Fibroblast of the conjunctiva (primary cell): ENCODE results near the gene ZNF335.
A peak's percentile ranks its signal among the peaks of the same experiment; 100 is the strongest.
"Not testable (repeated sequence)": the region's sequence is repeated elsewhere in the genome, so short reads cannot be mapped to it uniquely, and the experiment has no call there.

Experiments
- DNase-seq: peaks from one replicate; pipeline ENCODE4 v3.0.0-alpha.2; 2010; ENCODE audit warnings: low read depth

Gene ZNF335

GRCh38 chr20:45910670-45911485 is 61.1 kb downstream of the ZNF335 start:
- DNase-seq = peak; percentile 100

- DNase-seq = no peak
Measured at GRCh38 chr20:45909817-45910669, 62.0 kb downstream of the ZNF335 start.

GRCh38 chr20:45909336-45909808 is 62.6 kb downstream of the ZNF335 start:
- DNase-seq = no peak

- DNase-seq = no peak
Measured at GRCh38 chr20:45908084-45908483, 63.9 kb downstream of the ZNF335 start.

- DNase-seq = no peak
Measured at GRCh38 chr20:45907219-45907948, 64.6 kb downstream of the ZNF335 start.

GRCh38 chr20:45905505-45906079 is 66.4 kb downstream of the ZNF335 start:
- no peak for DNase-seq

GRCh38 chr20:45904583-45905504 is 67.2 kb downstream of the ZNF335 start:
- no peak for DNase-seq

- no peak for DNase-seq
Measured at GRCh38 chr20:45902199-45902701, 69.8 kb downstream of the ZNF335 start.

- not testable (repeated sequence) for DNase-seq
Measured at GRCh38 chr20:45901332-45901731, 70.7 kb downstream of the ZNF335 start.

- DNase-seq = no peak
Measured at GRCh38 chr20:45899046-45899835, 72.8 kb downstream of the ZNF335 start.
